Glomerular visceral epithelial cell (primary cell): ENCODE measurements around the gene TRIL.
A peak's percentile ranks its signal among the peaks of the same experiment; 100 is the strongest.

Experiments
- DNase-seq: peaks from one replicate; pipeline ENCODE4 v3.0.0-alpha.2; 2016; ENCODE audit errors: extremely low spot score

The TRIL gene, protein sequence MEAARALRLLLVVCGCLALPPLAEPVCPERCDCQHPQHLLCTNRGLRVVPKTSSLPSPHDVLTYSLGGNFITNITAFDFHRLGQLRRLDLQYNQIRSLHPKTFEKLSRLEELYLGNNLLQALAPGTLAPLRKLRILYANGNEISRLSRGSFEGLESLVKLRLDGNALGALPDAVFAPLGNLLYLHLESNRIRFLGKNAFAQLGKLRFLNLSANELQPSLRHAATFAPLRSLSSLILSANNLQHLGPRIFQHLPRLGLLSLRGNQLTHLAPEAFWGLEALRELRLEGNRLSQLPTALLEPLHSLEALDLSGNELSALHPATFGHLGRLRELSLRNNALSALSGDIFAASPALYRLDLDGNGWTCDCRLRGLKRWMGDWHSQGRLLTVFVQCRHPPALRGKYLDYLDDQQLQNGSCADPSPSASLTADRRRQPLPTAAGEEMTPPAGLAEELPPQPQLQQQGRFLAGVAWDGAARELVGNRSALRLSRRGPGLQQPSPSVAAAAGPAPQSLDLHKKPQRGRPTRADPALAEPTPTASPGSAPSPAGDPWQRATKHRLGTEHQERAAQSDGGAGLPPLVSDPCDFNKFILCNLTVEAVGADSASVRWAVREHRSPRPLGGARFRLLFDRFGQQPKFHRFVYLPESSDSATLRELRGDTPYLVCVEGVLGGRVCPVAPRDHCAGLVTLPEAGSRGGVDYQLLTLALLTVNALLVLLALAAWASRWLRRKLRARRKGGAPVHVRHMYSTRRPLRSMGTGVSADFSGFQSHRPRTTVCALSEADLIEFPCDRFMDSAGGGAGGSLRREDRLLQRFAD

GRCh38 chr7:28958235-28958979, at the start of gene TRIL:
Gene TRIL, minus strand, starts transcription at chr7:28958330. Its CDS starts 284 bp downstream, at chr7:28958046.
- no peak for DNase-seq

GRCh38 chr7:29007127-29007526, 49.0 kb upstream of the TRIL start:
- DNase-seq, result no peak

DNA sequence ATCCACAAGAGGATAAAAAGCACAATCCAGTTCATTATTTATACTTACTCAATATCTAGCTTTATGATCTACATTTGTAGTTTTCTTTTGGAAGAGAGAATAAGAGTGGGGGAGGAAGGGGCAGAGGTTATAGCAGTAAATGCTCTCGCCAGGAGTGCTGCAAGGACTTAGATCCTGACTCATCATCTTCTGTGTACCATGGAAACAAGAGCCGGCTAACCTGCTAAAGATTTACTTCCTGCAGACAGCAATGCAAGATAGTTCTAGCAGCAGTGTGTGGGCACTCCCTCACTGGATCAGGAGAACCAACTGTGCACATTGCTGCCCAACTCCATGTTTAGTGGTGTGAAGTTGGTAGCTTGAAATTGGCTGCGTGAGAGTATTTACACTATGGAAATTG, 47.7 kb upstream of the TRIL start:
- no peak for DNase-seq

DNA sequence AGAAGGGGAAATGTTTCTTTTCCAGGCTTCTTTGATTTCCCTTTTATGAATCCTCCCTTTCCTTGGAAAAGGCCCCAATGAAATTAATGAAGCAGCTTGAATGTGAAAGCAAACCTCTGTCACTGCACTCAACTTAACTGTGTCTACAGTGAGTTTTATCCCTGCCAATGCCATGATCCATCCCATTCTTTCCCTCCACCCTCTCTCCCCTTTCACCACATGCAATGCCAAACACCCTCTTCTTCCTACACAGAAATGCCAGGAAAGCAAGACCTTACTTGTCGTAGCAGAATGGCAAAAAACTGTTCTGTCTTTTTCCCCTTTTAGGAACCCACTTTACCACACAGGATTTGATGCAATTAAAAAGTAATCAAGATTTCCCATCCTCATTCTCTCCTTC, 47.3 kb upstream of the TRIL start:
- DNase-seq, result no peak

DNA sequence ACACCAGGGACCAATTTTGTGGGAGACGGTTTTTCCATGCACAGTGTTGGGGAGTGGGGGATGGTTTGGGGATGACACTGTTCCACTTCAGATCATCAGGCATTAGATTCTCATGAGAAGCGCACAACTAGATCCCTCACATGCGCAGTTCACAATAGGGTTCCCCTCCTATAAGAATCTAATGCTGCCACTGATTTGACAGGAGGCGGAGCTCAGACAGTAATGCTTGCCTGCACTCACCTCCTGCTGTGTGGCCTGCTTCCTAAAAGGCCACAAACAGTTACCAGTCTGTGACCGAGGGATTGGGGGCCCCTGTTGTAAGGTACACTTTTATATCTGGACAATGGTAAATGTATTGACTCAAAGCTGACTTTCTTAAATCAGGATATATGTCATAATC, 45.6 kb upstream of the TRIL start:
- DNase-seq, result no peak

- DNase-seq, result no peak
These were observed 42.6 kb upstream of the TRIL start for GRCh38 chr7:29000717-29001076.

DNA sequence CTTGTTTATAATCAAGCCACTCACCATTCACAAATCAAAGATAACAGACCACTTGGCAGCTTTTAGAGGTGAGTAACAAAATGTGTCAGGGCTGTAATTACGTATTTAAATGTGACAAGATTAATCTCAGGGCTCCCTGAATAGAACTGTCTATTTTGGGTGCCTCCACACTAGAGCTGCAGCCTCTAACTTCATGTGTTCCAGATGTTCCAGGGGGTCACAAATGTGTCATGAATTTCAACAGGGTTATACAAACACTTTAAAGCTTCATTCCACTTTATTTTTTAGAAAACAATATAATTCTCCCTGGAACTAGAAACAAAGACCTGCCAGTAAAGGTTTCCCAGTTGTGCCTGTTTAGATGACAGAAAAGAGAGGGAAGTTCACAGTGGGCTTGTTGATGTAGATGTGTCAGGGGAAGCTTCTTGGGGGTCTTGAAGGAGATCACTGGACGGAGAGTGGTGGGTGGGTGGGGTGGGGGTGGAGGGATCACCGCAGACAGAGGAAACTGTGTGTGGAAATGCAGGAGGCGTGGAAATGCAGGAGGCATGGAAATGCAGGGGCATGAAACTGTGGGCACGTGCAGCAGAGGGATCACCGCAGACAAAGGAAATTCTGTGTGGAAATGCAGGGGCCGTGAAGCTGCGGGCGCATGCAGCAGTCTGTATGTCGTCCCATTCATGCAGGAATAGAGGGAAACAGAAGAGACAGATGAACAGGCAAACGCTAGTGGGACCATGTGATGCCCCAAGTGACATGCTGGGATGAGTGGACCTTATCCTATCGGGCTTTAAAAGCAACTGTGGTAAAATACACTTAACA, 42.0 kb upstream of the TRIL start:
- DNase-seq, result no peak

GRCh38 chr7:28999427-28999826, 41.3 kb upstream of the TRIL start:
- no peak for DNase-seq

GRCh38 chr7:28998105-28998504, 40.0 kb upstream of the TRIL start:
- no peak for DNase-seq

DNA sequence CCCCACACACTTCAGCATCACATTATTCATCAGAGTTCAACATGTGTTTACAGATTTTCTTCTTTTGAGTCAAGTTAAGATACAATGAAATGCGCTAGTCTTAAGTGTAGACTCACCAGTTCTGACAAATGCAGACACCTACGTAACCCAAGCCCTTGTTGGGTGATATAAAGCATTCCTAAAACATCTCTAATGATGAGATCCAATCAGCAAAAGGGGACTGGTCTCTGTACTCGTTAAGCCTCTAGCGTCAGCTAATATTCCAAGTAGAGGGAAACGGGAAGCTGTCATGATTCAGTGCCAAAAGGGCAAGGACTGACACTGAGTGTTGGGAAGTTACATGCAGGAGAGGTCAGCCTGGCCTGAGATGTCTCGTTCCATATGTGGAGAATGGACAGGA, 38.7 kb upstream of the TRIL start:
- no peak for DNase-seq

DNA sequence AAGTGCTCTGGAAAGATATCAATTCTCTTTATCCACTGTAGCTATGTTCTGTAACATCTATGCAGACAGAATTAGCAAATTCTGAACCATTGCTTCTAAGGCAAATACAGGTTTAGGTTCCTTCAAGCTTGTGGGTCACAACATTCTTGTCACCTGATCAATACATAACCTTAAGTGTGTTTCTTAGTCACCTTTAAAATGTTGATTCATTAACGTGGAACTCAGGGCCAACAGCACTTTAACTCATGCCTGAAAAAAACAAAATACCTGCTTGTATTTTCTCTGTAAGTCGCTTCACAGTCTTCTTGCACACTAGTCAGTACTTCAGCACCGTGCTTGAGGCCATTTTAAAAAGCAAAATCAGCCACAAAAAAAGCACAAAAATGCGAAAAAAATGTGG, 35.2 kb upstream of the TRIL start:
- DNase-seq, result no peak

DNA sequence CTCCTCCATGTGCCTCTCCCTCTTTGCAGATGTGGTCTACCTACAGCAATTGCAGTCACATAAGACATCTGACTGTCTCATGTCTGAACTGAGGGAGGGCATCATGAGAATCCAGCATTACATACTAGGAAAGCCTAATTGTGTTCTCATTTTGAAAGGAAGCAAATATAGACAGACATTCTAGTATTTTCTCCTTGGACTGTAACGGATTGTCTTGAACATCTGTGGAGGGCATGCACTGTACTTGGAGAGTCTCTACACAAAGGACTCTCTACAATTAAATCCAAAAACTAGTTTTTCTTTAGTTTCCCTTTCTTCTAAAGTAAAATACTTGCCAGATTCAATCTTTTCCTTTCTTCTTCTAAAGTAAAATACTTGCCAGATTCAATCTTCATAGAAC, 34.7 kb upstream of the TRIL start:
- DNase-seq, result no peak

GRCh38 chr7:28990200-28990960, 32.2 kb upstream of the TRIL start:
- DNase-seq, result no peak

DNA sequence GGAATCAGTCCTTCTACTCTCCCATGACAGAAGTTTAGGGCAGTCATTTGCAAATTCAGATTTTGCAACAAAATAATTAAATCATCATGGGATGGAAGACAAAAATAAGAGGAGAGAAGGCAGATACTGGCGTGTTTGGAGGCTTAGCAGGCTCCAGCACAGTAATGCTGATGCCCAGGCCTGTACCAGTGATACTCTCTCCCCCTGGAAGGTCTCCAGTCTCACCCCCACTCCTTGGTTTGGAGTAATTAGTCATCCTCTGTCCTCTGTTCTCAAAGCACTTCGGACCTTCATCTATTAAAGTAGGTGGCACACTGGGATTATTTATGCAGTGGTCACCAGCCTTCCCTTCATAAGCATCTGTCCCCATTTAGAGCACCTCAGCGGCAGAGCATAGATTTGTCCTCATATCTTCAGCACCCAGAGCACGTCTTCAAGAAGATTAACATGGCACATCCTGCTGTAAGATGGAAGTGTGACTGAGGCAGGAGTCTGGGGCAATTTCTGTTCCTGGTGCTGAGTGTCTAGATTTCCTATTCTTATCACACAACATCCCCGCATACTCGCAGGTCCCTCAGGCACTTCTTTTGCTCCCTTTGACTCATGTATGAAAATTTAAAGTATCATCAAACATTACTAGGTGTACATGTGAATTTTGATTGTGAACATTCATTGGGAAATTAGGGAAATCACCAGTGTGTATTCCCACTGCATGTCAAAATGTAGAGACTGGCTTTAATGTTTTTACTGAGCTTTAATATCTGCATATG, 31.3 kb upstream of the TRIL start:
- DNase-seq, result no peak

DNA sequence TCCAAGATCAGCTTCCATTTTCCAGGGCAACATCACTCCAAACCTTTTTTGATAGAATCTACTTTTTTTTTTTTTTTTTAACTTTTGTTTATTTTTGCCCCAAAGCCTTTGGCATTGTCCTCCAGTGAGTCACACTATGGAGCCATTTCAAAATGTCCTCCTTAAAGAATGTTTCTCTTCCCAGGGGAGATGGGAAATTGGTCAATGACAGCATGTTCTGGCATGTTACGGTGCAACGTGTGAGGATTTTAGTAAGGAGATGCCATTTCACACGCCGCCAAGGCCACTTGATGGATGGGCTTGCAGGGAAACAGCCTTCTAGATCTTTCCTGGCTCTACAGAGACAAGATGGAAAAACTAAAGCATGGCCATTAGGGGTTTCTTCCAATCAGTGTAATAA, 30.7 kb upstream of the TRIL start:
- DNase-seq, result no peak

DNA sequence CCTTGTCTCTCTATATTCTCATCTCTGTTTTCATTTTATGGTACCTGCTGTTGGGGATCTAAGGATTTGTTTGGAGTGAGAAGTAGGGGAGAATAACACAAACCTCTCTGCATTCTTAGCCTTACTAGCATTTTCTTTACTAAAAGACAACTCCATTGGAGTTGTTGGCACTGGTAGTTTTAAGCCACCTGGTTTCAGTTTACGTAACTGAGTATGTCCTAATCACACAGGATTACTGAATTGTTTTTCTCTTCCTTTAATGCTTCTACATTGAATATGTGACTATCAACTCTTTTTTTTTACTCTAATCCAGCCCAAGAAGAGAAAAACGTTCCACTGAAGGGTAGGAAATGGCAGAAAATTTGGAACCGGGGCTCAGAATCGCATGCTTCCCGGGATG, 30.0 kb upstream of the TRIL start:
- no peak for DNase-seq

- DNase-seq, result no peak
These were observed 28.6 kb upstream of the TRIL start for GRCh38 chr7:28986765-28987110.

- no peak for DNase-seq
These were observed 28.1 kb upstream of the TRIL start for GRCh38 chr7:28986028-28986764.

DNA sequence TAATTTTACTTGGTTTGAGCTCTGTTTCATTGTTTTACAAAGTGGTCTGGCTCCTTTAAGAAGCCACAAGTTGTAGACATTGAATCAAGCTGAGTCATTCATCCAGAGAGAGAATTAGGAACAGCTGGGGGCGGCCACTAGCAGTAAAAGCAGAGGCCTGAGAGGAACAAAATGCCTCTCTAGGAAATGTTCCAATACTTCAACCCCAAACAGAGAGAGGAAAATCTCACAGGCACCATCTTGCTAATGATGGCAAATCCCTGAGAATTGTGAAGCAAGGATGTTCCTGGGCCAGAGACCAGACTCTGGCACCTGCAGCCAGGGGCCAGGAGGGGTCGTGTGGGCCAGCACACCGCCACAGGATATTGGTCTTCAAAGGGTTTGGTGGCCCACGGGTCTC, 26.5 kb upstream of the TRIL start:
- peak; percentile 15 for DNase-seq

- no peak for DNase-seq
These were observed 26.1 kb upstream of the TRIL start for GRCh38 chr7:28984217-28984616.
